C4-2B (cell line): Measurements from ENCODE around the gene TMPRSS2.
A peak's percentile ranks its signal among the peaks of the same experiment; 100 is the strongest.

Experiments
- H3K27ac ChIP-seq: fragments of 450-650 bp; 2 replicates; pipeline ENCODE4 v1.5.1; 2017
- ZFX ChIP-seq: fragments of 450-650 bp; IDR thresholded peaks from 2 replicates; pipeline ENCODE4 v1.6.1; 2017
- TF ChIP-seq, protein P1 (sequence below): fragments of 450-650 bp; conservative IDR thresholded peaks from 2 replicates; pipeline ENCODE4 v1.5.1; 2017; ENCODE audit warnings: mild to moderate bottlenecking

The TMPRSS2 gene

DNA sequence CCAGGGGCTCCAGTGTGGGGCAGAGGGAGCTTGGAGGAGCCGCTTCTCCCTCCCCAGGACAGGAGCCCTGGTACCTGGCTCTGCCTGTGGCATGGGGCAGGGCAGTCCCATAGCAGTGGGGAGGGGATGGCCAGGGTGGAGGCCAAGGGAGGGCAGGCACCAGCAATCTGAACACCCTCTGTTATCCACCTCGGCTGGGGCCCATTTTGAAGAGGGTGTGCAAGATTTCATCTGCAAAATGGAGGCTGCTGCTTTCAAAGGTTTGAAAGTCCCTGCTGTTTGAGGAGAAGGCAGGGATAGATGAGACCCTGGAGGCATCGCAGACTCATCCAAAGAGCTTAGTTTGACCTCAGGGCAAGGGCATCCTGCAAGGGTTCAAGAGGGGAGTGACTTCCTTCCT, 15.2 kb upstream of the TMPRSS2 start:
- peak overlapping the region; percentile 96 for H3K27ac ChIP-seq
- TF ChIP-seq, protein P1, sequence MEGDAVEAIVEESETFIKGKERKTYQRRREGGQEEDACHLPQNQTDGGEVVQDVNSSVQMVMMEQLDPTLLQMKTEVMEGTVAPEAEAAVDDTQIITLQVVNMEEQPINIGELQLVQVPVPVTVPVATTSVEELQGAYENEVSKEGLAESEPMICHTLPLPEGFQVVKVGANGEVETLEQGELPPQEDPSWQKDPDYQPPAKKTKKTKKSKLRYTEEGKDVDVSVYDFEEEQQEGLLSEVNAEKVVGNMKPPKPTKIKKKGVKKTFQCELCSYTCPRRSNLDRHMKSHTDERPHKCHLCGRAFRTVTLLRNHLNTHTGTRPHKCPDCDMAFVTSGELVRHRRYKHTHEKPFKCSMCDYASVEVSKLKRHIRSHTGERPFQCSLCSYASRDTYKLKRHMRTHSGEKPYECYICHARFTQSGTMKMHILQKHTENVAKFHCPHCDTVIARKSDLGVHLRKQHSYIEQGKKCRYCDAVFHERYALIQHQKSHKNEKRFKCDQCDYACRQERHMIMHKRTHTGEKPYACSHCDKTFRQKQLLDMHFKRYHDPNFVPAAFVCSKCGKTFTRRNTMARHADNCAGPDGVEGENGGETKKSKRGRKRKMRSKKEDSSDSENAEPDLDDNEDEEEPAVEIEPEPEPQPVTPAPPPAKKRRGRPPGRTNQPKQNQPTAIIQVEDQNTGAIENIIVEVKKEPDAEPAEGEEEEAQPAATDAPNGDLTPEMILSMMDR = no peak
- no peak for TF ChIP-seq ZFX

DNA sequence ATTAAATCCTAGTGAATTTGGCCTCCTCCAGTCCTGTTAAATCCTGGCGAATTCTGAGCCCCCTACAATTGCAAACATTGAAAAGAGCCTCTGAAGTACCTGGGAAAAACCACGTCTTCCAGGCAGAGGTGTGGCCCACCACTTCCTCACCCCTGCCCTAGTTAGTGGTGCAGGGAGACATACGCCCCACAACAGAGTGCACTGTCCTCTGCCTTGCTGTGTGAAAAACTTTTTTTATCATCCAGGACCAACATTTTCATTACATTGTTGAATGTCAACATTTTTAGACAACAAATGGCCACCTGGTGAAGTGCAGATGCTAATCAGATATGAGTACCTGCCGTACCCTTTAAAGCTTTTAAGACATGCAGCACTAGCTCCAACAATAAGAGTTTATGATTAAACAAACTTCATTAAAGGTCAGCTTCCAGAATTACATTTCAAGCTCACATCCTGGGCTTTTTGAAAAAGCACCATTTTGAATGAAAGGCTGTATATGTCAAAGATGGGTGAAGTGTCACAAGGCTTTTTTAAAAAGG, 13.6 kb upstream of the TMPRSS2 start:
- TF ChIP-seq ZFX = no peak
- TF ChIP-seq, protein P1 = no peak
- peak overlapping the region; percentile 96 for H3K27ac ChIP-seq

DNA sequence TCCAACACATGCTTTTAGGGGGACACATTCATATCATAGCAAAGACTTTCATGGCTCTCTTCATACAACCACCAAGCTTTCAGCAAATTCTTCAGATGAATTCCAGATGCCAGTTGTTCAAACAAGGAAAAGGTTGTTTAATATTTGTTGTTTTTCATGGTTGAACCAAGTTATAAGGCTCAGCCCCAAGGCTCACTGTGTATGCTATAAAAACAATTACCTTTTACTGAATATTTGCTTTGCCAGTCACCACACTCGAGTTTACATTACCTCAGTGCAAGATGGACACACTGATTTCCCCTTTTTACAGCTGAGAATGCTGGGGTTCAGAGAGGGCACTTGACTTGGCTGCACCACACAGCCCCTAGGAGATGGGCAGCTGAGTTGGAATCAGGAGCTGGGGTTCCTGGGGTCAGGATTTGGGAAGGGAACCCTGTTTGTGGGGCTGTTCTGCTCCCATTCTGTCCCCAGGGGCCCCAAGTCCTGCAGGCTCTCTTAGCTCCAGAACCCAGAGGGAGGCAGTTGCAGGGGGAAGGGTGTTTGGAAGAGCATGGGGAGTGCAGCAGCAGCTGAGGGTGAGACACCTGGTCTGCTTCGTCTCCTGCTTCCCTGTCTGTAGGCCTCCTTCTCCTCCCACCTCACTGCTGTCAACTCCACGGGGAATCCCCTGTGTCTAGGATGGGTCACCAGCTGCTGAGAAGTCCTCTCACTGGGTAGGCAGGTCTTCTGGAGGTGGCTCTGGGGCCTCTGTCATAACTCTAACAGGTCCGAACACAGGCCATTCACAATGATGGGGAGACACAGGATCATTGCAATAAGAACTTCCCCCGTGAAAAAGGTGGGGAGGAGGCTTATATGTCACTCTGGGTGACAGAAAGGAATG, 12.8 kb upstream of the TMPRSS2 start:
- TF ChIP-seq ZFX = no peak
- TF ChIP-seq, protein P1 = no peak
- peak overlapping the region; percentile 96 for H3K27ac ChIP-seq

DNA sequence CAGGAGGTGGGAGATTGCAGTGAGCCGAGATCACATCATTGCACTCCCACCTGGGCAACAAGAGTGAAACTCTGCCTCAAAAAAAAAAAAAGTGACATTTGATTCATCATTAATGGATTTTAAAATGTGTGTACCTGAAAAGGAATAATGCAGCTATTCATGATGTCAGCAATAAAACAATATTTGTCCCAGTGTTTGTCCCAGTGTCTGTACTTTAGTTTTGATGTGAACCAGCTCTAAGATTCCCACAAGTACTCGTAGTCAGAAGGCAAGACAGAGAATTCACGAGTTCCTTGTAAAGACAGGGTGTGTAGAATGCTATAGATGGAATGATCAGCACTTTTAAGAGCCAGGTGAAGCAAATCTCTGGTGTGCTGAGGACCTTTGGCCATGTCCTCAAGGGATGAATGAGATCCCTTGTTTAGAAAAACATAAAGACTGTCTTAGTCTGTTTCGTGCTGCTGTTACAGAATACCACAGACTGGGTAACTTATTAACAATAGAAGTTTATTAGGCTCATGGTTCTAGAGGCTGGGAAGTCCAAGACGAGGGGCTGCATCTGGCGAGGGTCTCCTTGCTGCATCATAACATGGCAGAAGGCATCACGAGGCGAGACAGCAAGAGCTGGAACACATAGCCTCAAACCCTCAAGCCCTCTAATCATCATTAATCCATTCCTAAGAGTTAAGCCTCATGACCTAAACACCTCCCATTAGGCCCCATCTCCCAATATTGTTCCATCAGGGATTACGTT, 12.0 kb upstream of the TMPRSS2 start:
- TF ChIP-seq ZFX = no peak
- TF ChIP-seq, protein P1 = no peak
- H3K27ac ChIP-seq = peak overlapping the region; percentile 96

DNA sequence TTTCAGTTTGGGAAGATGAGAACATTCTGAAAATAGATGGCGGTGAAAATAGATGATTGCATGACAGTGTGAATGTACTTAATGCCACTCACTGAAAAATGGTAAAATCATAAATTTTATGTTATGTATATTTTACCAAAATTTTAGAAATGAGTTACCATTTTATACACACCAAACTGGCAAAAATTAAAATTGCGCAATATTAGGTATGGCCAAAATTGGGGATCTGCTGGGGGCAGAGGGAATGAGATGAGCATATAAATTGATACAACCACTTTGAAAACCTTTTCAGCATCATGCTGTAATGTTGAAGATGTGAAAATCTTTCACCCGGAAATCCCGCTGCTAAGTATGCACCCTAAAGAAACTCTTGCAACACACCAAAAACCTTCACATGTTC, 10.8 kb upstream of the TMPRSS2 start:
- no peak for TF ChIP-seq ZFX
- TF ChIP-seq, protein P1 = no peak
- H3K27ac ChIP-seq = no peak overlapping the region

DNA sequence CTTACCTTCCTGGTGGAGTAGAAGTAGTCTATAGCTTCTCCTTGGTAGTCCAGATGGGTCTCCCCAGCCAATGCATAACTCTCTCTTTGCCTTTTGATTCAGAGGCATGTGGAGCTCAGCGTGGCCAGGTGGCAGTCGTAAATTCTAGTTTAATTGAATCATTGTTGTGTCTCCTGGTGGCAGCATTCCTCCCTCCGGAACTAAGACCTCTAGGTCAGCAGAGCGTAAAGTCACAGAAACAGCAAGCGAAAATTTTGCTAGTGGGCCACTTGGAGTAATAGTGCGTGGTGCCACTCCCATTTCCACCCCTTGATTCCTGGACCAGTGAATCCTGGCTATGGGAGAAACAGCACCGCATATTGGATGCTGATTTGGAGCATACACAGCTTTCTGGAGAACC, 3.9 kb upstream of the TMPRSS2 start:
- TF ChIP-seq ZFX = no peak
- TF ChIP-seq, protein P1 = no peak
- no peak overlapping the region for H3K27ac ChIP-seq

DNA sequence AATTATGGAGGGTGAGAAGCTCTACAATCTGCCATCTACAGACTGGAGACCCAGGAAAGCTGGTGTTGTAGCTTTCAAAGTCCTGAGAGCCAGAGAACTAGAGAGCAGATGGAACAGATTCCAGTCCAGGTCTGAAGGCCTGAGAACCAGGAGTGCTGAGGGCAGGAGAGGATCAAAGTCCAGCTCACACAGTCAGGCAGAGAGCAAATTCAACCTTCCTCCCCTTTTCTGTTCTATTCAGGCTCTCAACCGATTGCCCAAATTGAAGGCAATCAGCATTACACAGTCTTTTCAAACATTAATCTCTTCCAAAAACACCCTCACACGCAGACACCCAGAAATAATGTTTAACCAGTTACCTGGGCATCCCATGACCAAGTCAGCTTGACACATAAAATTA, 2.5 kb upstream of the TMPRSS2 start:
- H3K27ac ChIP-seq = no peak overlapping the region
- no peak for TF ChIP-seq ZFX
- TF ChIP-seq, protein P1 = no peak
